ENCODE data around the gene CTCF.

The CTCF gene

DNA sequence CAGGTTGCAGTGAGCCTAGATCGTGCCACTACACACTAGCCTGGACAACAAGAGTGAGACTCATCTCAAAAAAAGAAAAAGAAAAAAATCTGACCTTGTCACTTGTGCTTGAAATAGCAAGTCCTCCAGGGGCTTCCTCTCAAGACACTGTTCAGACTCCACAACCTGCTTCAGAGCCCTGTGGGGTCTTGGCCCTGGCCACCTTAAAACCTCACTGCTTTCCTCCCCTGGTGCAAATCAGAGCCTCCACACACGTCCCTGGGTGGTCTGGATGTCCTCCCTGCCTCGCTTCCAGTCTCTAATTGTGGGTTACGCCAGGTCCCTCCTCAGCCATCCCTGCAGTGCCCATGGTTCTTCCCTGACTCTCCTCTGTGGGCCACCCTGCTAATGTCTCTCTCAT is 93.0 kb downstream of the CTCF start:
- DNase-seq (ENCODE audit: extremely low spot score): no peak
- ChIA-PET CTCF (no interaction called here), POLR2A (no interaction called here)
- TF ChIP-seq BHLHE40 (IDR thresholded peaks at IDR 0.05; ENCODE audit: borderline replicate concordance) (no peak), FOXM1 (IDR thresholded peaks at IDR 0.05; ENCODE audit: borderline replicate concordance) (no peak), ZNF384 (IDR thresholded peaks at IDR 0.05) (no peak), NFRKB (IDR thresholded peaks at IDR 0.05) (no peak), HDGF (IDR thresholded peaks at IDR 0.05; ENCODE audit: borderline replicate concordance) (no peak), ARNT (IDR thresholded peaks at IDR 0.05) (no peak), SP1 (IDR thresholded peaks at IDR 0.05) (no peak), SUZ12 (IDR thresholded peaks at IDR 0.05) (no peak), L3MBTL2 (conservative IDR thresholded peaks at IDR 0.05) (no peak), TARDBP (IDR thresholded peaks at IDR 0.05) (no peak), FOXK2 (IDR thresholded peaks at IDR 0.05) (no peak)
- TF ChIP-seq, protein P1, sequence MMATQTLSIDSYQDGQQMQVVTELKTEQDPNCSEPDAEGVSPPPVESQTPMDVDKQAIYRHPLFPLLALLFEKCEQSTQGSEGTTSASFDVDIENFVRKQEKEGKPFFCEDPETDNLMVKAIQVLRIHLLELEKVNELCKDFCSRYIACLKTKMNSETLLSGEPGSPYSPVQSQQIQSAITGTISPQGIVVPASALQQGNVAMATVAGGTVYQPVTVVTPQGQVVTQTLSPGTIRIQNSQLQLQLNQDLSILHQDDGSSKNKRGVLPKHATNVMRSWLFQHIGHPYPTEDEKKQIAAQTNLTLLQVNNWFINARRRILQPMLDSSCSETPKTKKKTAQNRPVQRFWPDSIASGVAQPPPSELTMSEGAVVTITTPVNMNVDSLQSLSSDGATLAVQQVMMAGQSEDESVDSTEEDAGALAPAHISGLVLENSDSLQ (IDR thresholded peaks at IDR 0.05): no peak

DNA sequence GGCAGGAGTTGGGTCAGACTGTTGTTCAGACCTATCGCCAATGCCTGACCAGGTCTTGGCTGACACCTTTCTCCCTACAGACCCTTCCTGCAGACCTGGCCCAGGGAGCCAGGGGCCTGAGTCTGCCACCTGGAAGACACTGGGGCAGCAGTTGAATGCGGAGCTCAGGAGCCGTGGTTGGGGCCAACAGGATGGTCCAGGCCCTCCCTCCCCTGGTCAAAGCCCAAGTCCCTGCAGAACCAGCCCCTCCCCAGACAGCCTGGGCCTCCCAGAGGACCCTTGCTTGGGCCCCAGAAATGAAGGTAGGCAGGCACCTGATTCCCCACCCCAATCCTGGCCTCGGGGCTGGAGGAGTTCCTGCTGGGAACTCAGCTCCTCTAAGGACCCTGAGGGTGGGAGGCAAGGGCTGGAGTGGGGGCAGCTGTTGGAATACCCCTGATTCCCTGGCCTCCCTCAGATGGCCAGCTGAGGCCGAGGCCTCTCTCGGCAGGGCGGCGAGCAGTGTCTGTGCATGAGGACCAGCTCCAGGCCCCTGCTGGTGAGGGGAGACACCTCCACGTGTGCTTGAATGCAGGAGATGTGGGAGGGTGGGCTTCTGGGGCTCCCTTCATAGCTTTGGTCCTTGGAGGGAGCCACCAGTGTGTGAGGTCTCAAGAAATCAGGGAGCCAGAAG is 94.2 kb downstream of the CTCF start:
- CTCF ChIA-PET: interaction anchor here (0.7 kb wide), 1 partner anchor 228 kb away, joined by 3 read pairs; no protein-coding TSS in a partner anchor
- POLR2A ChIA-PET: interaction anchor here (0.8 kb wide), 1 partner anchor 143 kb away, joined by 3 read pairs; no protein-coding TSS in a partner anchor
- TF ChIP-seq ZNF384 (IDR thresholded peaks at IDR 0.05) (no peak), FOXK2 (IDR thresholded peaks at IDR 0.05) (no peak)
- DNase-seq (ENCODE audit: extremely low spot score): no peak

DNA sequence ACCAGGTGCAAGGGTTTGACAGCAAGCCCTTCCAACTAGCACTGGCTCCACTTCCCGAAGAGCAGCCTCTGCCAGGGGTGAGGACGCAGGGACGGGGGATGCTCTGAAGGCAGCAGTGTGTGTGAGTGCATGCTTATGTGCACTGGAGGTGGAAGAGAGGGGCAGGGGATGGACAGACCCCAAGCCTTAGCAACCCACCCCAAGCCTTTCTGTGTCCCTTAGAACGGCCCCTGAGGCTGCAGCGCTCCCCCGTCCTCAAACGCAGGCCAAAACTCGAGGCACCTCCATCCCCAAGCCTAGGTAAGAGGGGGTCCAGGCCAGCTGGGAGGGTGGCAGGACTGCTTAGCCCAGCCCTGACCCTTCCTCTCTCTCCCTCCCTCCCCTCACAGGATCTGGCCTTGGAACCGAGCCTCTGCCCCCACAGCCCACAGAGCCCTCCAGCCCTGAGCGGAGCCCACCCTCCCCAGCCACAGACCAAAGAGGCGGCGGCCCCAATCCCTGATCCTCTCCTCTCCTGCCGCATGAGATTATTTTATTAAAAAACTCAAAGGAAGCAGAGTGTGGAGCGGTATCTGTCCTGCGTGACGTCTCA is 94.8 kb downstream of the CTCF start:
- ChIA-PET CTCF (interaction anchor here (0.7 kb wide), 1 partner anchor 227 kb away, joined by 3 read pairs; no protein-coding TSS in a partner anchor), POLR2A (interaction anchor here (1.0 kb wide), 1 partner anchor 132 kb away, joined by 3 read pairs; no protein-coding TSS in a partner anchor)
- no peak for DNase-seq (ENCODE audit: extremely low spot score)
- TF ChIP-seq, protein P1 (IDR thresholded peaks at IDR 0.05): no peak
- TF ChIP-seq SUZ12 (IDR thresholded peaks at IDR 0.05): no peak
- no peak for TF ChIP-seq ZNF384 (IDR thresholded peaks at IDR 0.05)

DNA sequence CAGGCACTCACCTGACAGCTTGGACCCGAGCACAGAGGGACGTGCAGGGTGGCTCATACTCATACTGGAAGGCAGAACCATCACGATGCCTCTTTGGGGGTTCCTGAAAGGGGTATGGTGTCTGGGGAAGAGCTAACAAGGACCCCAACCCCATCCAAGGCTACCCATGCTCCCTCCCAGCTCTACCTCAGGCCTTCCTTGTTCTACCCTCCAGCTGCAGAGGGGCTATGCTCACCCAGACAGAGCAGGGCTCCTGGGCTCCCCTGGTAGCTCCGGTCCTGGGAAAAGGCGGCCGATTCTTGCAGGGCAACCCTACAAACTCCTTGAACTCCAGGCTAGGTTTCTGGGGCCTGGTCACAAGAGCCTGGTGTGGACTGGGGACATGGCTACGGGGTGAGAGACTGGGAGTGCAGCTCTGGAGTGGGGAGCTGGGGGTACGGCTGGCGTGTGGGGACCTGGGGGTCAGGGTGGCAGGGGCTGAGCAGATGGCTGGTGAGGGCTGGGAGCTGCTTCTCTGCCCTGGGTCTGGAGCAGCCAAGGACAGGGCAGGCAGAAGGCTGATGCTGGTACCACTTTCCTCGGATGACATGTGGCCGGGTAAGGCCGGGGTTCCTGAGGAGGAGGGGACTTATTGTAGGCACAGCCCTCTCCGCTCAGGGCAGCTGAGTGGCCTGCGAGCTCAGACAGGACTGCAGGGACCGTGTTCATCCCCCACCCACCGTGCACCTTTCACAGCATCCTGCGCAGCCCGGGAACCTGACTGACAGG is 95.6 kb downstream of the CTCF start:
- CTCF ChIA-PET: interaction anchor here (0.9 to 1.0 kb wide), 3 partner anchors 111 to 136 kb away, joined by 3 to 4 read pairs (median 3); no protein-coding TSS in a partner anchor
- no peak for TF ChIP-seq FOXA1 (IDR thresholded peaks at IDR 0.05)
- no peak for TF ChIP-seq SUZ12 (IDR thresholded peaks at IDR 0.05)
- TF ChIP-seq FOXM1 (IDR thresholded peaks at IDR 0.05; ENCODE audit: borderline replicate concordance): no peak
- TF ChIP-seq SP1 (IDR thresholded peaks at IDR 0.05): no peak
- no peak for TF ChIP-seq CTBP1 (IDR thresholded peaks at IDR 0.05; ENCODE audit: borderline replicate concordance)
- TF ChIP-seq FOXK2 (IDR thresholded peaks at IDR 0.05): no peak
- TF ChIP-seq, protein P1 (IDR thresholded peaks at IDR 0.05): no peak
- TF ChIP-seq ARNT (IDR thresholded peaks at IDR 0.05): no peak
- no peak for TF ChIP-seq L3MBTL2 (conservative IDR thresholded peaks at IDR 0.05)
- no peak for TF ChIP-seq NFRKB (IDR thresholded peaks at IDR 0.05)
- TF ChIP-seq TARDBP (IDR thresholded peaks at IDR 0.05): no peak
- TF ChIP-seq ELF4 (IDR thresholded peaks at IDR 0.05): no peak
- no peak for TF ChIP-seq ZNF384 (IDR thresholded peaks at IDR 0.05)
- no peak for TF ChIP-seq HDGF (IDR thresholded peaks at IDR 0.05; ENCODE audit: borderline replicate concordance)
- TF ChIP-seq BHLHE40 (IDR thresholded peaks at IDR 0.05; ENCODE audit: borderline replicate concordance): no peak
- TF ChIP-seq LEF1 (IDR thresholded peaks at IDR 0.05; ENCODE audit: borderline replicate concordance): no peak
- POLR2A ChIA-PET: interaction anchor here (1.0 kb wide), 1 partner anchor 132 kb away, joined by 3 read pairs; no protein-coding TSS in a partner anchor
- no peak for DNase-seq (ENCODE audit: extremely low spot score)

DNA sequence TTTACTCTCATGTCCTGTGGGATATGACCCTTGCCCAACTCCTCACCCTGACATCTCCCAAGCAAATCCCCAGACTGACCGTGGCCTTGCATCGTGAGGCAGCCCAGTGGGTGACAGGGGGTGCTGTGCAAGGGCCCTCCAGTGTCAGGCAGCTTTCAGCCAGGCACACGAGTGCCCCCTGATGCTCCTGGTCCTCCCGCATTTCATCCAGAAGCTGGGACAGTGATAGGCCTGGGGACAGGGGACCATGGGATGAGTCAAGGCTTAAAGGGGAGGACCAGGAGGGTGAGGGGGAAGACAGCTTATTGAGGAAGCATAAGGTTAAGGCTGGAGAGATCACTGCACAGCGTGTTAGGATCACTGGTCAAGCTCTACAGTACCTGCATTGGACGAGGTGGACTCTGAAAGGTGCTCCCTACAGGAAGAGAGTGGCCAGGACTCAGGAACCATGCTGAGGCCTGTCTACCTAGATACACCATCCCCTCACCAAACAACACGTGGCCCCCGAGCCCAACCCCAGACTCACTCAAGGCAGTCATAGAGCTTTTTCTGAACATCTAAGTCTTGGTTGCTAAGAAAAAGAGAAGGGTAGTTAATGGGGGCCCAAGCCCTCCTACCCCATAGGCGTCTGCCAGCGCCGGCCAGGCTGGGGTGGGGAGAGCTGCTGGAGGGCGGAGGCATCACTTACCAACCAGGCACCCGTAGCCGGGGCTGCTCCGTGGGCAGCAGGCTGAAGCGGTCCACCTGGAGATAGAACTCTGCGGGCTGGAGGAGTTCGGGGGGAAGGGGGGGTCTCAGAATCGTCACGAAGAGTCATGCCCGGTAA is 96.7 kb downstream of the CTCF start:
- TF ChIP-seq ELF4 (IDR thresholded peaks at IDR 0.05): no peak
- no peak for TF ChIP-seq ARNT (IDR thresholded peaks at IDR 0.05)
- no peak for TF ChIP-seq SP1 (IDR thresholded peaks at IDR 0.05)
- TF ChIP-seq LEF1 (IDR thresholded peaks at IDR 0.05; ENCODE audit: borderline replicate concordance): no peak
- no peak for TF ChIP-seq FOXK2 (IDR thresholded peaks at IDR 0.05)
- no peak for TF ChIP-seq FOXM1 (IDR thresholded peaks at IDR 0.05; ENCODE audit: borderline replicate concordance)
- TF ChIP-seq, protein P1 (IDR thresholded peaks at IDR 0.05): no peak
- no peak for TF ChIP-seq ZNF384 (IDR thresholded peaks at IDR 0.05)
- TF ChIP-seq TARDBP (IDR thresholded peaks at IDR 0.05): no peak
- no peak for TF ChIP-seq FOXA1 (IDR thresholded peaks at IDR 0.05)
- TF ChIP-seq NFRKB (IDR thresholded peaks at IDR 0.05): no peak
- TF ChIP-seq L3MBTL2 (conservative IDR thresholded peaks at IDR 0.05): no peak
- TF ChIP-seq CTBP1 (IDR thresholded peaks at IDR 0.05; ENCODE audit: borderline replicate concordance): no peak
- no peak for TF ChIP-seq HDGF (IDR thresholded peaks at IDR 0.05; ENCODE audit: borderline replicate concordance)
- TF ChIP-seq BHLHE40 (IDR thresholded peaks at IDR 0.05; ENCODE audit: borderline replicate concordance): no peak
- no peak for TF ChIP-seq SUZ12 (IDR thresholded peaks at IDR 0.05)
- DNase-seq (ENCODE audit: extremely low spot score): no peak
- ChIA-PET POLR2A (interaction anchor here (1.3 to 2.3 kb wide), 5 partner anchors 60 to 178 kb away, joined by 3 to 19 read pairs (median 8); partner anchors contain the start of genes ATP6V0D1, CTCF and GFOD2), CTCF (interaction anchor here (0.9 to 1.0 kb wide), 3 partner anchors 112 to 178 kb away, joined by 3 to 4 read pairs (median 3); no protein-coding TSS in a partner anchor)
